GM12864 (cell line): ENCODE measurements around the gene MIPOL1.

ENCODE experiments used
- DNase-seq: peaks from one replicate; pipeline ENCODE4 v3.0.0-alpha.2; 2011; ENCODE audit warnings: low read depth
- H3K4me3 ChIP-seq: 2 replicates; pipeline ENCODE4 v1.5.1; 2011; ENCODE audit warnings: mild to moderate bottlenecking, low read depth, low read length, control low read depth
- TF ChIP-seq, protein P1 (sequence below): IDR thresholded peaks from 2 replicates; pipeline ENCODE4 v1.5.1; 2011; ENCODE audit warnings: low read depth, mild to moderate bottlenecking, moderate library complexity, low read length, control low read depth, inconsistent platforms; ENCODE audit errors: missing control alignments

MIPOL1 gene

DNA sequence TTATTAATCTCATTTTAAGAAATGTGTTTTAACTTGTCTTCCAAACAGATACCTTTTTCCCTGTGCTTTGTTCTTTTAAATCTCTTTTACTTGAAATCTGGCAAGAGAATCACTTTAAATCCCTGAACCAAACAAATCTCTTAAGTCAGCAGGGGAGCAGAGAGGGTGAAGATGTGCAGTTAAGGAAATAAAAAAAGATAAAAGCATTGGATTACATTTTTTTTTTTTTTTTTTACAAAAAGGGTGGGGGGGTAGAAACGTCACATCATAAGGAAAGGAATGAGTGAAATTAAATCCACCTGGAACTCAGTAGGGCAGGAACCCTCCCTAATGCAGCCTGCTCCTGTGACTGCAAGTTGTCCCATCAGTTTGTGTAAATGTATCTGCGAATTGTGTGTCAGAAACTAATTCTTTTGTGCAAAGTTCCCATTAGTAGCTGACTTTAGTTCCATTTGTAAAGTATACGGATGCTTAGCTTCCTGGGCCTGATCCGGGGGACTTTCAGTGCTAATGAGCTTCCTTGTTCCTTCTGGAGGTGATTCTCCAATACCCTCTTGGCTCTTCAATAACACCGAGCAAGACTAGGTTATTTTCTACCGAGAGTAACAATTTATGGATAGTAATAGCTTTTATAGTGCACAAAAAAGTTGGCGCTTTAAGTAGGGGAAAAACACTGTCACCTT is 399.2 kb downstream of the MIPOL1 start:
- no peak for DNase-seq
- no peak overlapping the region for H3K4me3 ChIP-seq
- TF ChIP-seq, protein P1, sequence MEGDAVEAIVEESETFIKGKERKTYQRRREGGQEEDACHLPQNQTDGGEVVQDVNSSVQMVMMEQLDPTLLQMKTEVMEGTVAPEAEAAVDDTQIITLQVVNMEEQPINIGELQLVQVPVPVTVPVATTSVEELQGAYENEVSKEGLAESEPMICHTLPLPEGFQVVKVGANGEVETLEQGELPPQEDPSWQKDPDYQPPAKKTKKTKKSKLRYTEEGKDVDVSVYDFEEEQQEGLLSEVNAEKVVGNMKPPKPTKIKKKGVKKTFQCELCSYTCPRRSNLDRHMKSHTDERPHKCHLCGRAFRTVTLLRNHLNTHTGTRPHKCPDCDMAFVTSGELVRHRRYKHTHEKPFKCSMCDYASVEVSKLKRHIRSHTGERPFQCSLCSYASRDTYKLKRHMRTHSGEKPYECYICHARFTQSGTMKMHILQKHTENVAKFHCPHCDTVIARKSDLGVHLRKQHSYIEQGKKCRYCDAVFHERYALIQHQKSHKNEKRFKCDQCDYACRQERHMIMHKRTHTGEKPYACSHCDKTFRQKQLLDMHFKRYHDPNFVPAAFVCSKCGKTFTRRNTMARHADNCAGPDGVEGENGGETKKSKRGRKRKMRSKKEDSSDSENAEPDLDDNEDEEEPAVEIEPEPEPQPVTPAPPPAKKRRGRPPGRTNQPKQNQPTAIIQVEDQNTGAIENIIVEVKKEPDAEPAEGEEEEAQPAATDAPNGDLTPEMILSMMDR, result no peak

DNA sequence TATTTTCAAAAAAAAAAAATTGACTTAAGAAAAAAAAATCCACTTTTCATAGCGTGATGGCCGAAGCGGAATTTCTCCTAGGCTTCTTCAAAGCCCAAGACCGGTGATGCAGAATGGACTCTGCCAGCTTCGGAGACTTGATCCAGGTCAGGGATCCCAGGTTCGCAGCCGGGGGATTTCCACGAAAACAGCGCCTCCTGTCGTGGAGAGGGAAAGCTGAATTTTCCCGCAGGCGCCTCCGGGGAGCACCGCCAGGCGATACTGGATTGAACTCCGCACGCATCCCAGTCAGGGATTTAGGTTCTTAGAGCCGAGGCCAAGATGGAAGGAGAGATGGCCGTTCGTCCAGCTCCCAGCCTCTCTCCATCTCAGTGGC is 399.8 kb downstream of the MIPOL1 start:
- TF ChIP-seq, protein P1, result no peak
- no peak overlapping the region for H3K4me3 ChIP-seq
- DNase-seq, result no peak

DNA sequence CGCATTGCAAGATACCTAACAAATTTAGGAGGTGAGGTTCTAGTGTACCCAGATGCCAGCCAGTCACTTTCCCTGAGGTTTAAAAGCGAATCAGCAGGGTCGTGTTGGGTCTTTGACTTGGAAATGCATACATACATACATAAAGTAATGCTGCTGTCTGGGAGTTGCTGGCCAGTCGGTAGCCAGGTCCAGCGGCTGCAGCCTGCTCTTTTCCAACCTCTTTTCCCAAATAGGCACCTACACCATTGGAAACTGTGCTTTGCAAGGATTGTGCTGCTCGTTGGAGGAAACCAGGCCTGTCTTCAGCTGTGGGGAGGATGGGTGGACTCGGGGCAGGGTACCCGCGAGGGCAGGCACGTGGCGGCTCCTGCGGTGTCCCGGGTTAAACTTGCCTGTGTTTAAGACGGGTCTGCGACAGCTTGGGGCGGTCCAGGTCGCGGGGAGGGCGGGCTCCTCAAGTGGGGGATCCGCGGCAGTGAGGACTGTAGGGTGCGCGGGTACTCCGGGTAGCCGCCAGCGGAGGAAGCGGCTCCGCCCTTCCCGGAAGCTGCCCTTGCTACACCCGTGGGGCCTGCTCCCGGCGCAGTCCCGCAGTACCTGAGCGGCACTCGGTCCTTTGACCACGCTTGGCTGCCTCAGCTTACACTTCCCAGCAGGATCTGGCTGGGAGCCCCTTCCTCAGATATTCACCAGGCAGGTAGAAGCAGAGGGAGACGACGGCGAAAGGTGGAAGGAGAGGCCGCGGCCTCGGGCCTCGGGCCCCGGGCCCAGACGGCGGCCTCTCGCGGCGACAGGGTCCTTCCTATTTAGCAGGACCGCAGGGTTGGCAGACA is 400.4 kb downstream of the MIPOL1 start:
- DNase-seq, result no peak
- TF ChIP-seq, protein P1, result no peak
- no peak overlapping the region for H3K4me3 ChIP-seq

GRCh38 chr14:37598747-37599506 is 401.2 kb downstream of the MIPOL1 start:
- TF ChIP-seq, protein P1, result no peak
- DNase-seq, result no peak
- no peak overlapping the region for H3K4me3 ChIP-seq

DNA sequence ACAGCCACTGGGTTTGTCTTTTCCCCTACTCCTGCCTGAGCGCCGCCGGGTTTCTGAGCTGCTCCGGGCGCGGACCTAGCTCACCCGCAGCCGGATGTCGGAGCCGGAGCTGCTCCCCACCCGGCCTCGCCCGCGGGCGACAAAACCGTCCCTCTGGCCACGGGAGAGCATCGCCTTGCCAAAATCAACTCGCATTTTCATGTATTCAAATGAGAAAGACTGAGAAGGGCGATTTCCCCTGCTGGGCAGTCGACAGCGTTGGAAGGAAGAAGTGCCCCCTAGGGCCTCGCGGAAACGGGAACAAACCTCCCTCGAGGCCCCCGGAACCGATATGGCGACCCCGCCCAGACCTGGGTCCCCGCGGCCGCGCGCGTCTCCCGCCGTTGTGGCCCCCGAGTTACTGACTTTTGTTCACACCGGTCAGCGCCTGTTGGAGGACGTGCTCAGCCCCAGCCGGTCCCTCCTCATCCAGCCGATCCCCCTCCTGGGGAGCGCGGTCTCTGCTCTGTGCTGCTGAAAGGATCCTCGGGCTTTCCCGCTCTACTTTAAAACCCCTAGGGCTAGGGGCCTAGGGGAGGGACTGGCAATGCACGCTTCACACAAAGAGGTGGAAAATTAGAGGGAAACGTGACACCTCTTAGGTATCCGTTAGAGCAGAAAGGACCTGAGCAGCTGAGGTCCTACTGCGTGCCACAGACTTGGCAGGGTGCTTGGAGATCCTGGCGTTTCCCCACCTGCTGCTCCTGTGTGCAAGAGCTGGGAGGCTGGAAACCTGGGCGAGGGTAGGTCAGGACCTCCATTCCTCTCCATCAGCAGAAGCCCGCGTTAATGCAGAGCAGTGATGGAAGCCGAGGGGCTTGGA is 402.0 kb downstream of the MIPOL1 start:
- no peak overlapping the region for H3K4me3 ChIP-seq
- TF ChIP-seq, protein P1, result no peak
- no peak for DNase-seq

DNA sequence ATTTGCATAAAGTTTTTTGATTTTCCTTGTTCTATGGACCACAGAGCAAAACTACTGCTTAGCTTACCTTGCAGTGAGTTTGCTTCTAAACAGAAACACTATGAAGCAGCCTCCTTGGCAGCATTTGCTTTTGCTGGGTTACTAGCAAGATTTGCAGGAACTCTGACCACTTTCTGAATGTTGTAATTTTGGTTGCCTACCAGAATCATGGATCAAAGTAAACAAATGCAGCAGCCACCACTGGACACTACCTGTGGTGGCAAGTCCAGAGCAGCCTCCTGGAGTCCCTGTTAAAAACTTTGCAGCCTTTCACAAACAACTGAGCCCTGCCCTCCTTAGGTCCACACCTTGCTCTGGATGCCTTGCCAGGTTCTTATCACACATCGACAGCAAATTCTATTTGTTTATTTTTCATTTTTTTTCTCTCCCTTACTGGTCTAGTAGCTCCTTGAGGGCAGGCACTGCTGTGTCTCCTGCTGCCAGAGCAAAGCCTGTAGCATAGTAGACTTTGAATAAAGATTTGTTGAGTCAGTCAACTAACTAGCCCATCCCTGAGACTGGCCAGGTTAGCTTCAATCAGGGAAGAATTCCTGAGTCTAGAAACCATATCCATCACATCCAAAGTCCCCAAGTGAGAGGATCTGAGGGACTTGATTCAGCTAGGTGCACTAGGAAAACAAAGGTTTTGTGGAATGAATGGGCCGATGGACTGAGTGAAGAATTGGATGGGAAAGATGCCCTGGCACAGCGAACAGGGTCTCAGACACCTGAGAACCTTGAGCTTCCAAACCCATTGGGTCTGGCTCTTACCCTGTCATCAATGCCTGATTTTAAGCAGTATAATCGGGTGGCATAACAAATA is 403.4 kb downstream of the MIPOL1 start:
- TF ChIP-seq, protein P1, result no peak
- no peak for DNase-seq
- H3K4me3 ChIP-seq, result no peak overlapping the region
